ENCODE measurements around the gene ERC2.

ERC2 gene

DNA sequence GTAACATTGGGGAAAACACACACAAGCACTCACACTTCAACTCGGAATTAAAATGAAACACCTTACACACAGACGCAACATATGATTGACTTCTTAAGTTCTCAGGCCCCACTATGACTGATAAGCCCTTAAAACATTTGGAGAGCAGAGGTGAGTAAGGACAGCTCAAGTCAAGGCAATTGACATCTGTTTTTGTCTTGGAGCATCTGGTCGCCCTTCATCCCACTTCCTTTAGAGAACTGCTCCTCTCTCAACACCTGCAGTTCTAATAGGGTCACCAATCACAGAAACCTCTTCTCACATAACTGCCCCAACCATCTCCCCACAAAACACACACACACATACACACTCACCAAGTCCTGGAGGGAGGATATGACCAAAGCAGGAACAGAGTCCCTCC lies 43.4 kb downstream of the ERC2 start:
- DNase-seq (ENCODE audit: low read depth): no peak

DNA sequence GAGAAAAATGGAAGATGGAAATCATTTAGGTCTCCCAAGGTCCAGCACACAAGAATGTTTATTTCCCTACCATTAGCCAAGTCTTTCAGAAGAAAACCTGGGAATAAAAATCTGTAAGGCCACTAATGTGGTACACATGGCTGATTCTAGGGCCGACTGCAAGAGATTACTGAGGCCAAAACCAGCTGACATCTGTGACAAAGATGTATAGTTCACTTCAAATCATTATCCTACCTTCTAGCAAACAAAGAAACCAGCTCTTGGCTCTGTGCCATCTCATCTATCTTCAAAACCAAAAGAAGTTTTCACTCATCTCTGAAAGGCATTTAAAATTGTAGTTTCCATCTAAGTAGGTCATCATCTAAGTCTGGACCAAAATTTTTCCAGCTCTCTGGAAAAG lies 43.9 kb downstream of the ERC2 start:
- DNase-seq (ENCODE audit: low read depth): no peak

DNA sequence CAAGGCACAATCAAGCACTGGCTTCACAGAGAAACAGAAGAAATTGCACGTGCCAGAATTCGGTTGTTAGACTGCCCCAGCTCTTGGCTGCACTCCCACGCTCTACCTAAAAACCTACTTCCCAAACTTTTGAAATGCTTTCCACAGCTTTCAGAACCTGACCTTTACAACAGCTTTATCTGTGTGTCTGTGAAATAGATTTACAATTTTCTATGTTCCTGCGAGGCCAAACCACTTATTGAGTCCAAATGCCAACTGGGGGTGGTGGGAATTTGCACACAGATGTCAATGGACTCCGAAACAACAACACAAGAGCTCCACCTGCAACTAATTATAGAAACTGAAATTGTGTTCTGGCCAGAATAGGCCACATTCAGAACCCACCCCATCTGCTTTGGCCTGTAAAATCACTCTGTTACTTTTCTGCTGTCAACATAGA lies 44.6 kb downstream of the ERC2 start:
- DNase-seq (ENCODE audit: low read depth): no peak

DNA sequence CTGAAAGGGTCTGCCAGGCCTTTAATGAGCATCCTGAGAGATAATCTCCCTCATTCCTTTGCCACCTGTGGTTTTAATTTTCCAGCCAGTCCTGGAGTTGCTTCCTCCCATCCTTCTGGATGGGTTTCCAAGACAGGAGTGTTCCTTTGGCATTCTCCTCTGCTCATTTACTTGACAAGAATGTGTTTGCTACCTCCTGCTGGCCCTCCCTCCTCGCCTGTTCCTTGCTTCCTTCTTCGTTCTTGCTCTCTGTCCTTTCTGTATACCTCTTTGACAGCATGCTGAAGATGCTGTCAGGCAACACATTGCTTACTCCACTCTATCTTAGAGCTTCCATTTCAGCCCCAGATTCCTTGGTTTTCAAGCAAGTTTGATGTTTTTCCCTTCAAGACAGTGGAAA lies 46.0 kb downstream of the ERC2 start:
- DNase-seq (ENCODE audit: low read depth): no peak

DNA sequence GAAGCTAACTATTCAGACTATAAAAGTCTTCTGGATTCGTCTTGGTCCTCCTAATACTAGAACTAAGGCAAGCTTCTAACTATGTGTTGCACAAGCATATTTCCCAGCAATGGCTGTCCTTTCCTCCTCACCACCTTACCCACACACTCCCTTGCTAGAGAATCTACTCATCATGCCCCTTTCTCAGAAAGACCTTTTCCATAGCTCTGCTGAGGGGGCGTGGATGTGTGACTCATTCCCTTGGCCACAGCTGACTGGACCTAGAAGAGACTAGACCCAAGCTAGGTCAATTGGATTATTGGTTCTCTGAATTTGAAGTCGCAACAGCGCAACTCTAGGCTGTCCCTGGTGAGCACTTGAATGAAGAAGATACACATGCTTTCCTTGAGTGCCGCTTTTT lies 47.1 kb downstream of the ERC2 start:
- DNase-seq (ENCODE audit: low read depth): no peak

DNA sequence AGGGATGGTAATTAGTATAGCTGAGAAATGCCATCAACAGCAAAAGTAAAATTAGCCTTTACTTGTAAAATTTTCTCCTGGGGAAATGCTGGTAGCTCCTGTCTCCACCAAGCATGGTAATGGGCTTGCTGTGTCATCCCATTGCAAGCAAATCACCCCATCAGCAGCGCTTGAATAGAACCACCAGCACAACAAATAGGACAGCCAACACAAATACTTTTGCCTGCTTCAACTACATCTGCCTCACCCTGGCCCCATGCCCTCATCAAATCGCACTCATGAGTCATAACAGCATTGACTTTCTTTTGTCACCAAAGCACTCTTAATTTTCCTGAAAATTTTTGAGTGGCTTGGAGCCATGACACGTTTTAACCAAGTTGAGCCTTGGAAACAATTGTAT lies 52.6 kb downstream of the ERC2 start:
- DNase-seq (ENCODE audit: low read depth): no peak

DNA sequence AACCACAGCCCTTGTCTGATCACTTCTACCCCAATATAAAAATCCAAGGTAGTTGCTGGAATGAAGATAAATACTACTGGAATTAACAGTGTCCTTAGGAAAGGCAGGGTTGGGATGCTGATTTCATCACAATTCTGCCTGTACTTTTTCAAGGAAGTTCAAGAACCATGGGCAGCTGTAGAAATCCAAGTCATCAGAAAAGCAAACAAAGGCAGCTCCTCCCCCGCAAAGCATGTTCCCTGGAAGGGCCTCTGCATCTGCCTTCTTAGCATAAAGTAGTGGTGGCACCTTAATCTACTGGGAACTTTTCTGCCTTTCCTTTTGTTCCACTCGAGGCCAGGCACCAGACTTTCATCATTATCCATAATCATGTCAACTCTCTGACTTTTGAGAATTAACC lies 54.4 kb downstream of the ERC2 start:
- no peak for DNase-seq (ENCODE audit: low read depth)

DNA sequence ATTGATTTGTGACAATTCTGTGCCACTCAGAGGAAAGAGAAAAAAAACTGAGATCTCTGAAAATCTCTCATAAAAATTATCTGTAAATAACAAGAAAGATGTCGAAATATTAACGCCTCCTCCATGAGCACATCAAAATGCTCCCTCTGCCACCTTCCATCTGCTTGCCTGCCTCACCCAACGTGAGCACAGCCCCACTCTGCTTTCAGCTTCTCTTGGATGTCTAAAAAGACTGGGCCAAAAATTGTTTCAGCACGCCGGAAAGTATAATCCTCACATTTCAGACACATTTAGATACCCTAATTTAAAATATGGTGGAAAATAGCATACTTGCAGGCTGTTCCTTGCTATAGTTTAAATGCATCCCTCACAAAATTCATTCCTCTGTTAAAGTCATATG lies 57.1 kb downstream of the ERC2 start:
- no peak for DNase-seq (ENCODE audit: low read depth)

DNA sequence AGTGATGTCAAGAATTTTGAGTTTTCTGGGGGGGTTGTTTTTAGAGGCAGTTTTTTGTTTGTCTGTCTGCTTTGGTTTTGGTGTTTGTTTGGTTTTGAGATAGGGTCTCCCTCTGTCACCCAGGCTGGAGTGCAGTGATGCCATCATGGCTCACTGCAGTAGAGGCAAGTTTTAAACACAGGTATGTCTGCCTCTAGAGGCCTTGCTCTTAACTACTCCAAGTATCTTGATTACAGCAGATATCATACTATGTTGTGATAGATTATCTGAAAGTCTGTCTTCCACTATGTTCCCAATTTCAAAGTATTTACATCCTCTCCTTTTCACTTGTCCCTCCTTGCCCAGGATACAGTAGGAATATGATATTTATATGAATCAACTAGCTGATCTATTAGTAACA lies 57.7 kb downstream of the ERC2 start:
- no peak for DNase-seq (ENCODE audit: low read depth)

DNA sequence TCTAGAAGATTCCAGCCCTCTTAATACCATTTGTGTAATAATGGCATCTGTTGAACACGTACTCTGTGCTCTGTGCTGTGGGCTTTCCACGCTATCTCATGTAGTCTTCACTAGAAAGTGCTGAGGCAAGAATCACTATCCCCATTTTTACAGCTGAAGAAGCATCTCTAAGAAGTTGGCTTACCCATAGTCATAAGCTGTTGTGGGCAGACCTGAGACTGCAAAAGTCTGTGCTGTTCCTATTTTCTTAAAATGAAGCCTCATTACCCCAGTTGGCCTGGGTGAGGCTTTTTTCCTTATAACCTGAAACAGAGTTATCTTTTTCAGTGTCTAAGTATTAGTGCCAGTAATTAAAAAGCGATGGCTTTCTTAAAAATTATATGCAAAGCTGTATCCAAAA lies 58.5 kb downstream of the ERC2 start:
- DNase-seq (ENCODE audit: low read depth): no peak

DNA sequence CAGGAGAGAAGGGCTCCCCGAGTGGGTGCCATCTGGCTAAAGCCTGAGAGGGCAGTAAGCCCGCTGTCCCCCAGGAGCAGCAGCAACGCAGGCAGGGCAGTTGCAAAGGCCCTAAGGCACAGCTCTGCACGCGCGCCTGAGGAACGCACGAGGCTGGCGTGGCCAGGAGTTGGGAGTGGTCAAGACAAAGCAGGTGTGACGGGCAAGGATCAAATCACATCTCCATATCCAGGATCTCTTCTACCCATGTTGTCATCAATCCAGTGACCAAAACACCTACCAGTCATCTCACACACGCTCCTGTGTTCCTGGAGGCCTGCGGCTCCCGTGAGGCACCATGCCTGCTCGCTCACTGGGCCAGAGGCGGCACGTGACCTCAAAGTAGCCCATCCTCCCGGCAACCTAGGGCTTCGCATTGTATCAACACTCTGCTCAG lies 59.5 kb downstream of the ERC2 start:
- no peak for DNase-seq (ENCODE audit: low read depth)

DNA sequence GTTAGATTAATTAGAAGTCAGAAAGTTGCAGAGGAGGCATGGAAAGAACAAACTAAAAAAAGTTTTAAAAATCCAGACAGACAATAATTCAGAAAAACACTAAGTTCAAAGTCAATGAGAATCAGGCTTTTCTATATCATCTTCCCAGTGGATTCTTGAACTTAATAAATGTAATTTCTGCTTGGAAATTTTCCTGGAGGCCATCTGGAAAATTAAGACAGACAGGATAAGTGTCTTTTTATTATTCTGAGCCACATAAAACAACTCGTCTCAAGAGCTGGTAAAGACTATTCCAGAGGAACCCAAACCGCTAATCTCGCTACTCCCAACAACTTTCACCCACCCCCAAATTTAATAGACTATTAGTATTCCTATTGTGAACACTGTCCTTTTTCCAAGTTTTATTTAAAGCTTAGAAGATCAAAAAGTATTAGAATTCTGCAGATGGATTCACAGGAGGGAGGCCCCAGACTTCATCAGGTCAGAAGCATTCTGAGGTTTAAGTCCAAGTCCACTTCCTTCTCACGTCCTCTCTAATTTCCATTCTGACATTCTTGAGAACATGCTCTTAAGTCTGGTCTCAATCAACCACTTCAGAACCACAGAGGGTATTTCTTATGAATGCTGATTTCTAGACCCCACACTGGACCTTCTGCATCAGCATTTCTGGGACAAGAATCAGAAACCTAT lies 61.3 kb downstream of the ERC2 start:
- DNase-seq (ENCODE audit: low read depth): no peak

DNA sequence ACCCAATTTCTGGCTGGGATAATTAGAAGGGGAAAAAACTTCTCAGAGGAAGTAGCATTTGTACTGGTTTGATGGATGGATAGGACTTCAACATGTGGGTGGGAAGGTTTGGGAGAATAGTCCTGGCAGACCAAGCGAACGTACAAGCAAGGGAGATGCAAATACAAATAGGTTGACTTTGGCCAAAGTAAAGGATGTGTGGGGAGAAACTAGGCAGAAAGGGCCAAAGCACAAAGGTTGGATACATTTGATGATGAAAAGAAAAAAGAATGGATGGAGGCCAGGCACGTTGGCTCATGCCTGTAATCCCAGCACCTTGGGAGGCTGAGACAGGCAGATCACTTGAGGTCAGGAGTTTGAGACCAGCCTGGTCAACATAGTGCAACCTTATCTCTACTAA lies 63.4 kb downstream of the ERC2 start:
- no peak for DNase-seq (ENCODE audit: low read depth)

DNA sequence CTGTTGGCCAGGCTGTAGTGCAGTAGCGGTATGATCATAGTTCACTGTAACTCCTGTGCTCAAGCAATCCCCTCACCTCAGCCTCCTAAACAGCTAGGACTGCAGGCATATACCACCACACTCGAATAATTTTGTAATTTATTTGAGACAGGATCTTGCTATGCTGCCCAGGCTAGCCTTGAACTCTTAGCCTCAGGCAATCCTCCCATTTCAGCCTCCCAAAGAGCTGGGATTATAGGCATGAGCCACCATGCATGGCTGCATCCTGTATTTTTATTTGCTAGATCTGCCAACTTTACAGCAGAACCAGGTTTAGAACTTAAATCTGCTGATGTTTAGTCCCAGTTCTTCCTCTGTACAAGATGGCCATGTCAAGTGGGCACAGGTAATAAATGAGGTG lies 69.6 kb downstream of the ERC2 start:
- DNase-seq (ENCODE audit: low read depth): no peak

DNA sequence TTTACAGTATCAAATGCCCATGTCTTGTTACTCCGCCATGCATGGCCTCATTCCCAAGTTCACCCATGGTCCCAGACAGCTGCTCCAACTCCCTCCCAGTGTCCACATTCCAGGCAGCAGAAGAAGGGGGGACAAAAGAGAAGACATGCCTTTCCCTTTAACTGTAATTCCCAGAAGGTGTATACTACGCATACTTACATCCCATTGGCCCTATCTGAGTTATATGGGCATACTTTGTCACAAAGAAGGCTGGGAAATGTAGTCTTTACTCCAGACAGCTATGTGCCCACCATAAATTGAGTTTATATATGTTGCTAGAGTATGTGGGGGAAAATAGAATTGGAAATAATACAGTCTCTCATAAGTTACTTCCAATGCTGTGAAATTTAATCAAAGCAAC lies 70.5 kb downstream of the ERC2 start:
- no peak for DNase-seq (ENCODE audit: low read depth)

DNA sequence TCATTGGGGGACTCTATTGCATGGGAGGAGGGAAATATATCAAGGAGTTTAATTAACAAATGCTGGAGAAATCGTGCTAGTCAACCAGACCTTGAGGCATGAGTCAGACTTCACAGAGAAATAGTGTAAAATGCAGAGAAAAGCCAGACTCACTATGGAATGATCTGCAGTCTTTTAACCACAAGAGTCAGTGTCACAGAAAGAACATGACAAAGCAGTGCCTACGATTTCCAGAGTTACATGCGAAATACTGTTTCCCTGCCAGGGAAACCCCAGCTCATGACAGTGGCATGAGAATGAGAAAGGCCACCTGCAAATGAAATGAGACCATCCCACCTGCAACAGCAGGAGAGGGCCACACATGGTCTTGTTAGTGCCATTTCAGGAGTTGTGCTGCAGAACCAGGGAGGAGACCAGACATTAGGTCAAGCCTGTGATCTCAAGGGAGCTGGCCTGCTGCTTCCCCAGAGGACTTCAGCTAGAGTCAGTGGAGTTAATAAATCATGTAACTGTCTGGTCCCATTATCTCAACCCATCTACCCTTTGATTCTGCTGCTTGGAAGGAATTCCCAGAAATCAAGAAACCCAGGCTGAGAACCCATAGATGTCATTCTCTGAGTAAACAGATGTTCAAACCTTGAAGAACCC lies 79.0 kb downstream of the ERC2 start:
- DNase-seq (ENCODE audit: low read depth): no peak

DNA sequence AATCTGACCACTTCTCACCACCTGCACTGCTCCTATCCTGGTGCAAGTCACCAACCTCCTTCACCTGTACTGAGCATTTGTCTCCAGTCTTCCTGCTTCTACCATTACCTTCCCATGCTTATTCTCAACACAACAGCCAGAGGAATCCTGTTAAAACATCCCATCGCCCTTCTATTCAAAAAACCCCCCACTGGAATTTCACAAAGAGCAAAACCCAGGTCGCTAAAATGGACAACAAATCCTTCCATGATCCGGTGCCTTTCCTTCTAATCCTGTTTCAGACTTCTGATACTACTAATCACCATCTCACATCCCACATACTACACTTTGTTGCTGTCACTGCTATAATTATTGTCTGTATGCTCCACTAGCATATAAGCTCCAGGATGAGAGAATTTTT lies 85.2 kb downstream of the ERC2 start:
- no peak for DNase-seq (ENCODE audit: low read depth)

DNA sequence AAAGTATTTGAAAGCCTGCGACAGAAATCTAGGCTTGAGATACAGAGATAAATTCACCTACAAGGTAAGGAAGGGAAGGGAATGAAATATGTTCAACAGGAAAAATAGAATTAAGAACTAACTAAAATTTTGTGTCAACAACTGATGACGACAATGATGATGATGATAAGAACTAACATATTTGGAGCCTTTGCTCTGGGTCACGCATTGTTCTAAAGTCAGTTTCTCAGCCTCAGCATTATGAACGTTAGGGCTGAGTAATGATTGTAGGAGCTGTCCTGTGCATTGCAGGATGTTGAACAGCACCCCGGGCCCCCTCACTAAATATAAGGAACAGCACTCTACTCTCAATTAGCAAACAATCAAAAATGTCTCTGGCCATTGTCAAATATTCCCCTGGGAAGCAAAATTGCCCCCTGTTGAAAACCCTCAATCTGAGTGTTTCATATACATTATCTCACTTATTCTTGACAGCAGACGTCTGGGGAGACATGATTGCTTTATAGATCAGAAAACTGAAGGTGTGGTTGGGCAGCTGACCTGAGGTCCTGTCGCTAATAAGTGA lies 88.5 kb downstream of the ERC2 start:
- DNase-seq (ENCODE audit: low read depth): no peak

DNA sequence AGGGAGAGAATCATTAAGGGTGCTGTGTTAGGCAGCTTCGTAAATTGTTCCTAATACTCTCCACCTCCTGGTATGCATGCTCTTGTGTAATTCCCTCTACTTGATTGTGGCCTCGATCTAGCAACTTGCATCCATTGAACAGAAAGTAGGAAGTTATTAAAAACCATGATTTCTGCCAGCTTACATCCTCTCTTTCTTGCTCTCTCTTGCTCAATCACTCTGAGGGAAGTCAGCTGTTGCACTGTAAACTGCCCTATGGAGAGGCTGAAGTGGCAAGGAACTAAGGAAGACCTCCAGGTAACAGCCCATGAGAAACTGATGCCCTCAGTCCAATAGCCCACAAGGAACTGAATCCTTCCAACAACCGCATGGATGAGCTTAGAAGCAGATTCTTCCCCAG lies 92.6 kb downstream of the ERC2 start:
- DNase-seq (ENCODE audit: low read depth): no peak

DNA sequence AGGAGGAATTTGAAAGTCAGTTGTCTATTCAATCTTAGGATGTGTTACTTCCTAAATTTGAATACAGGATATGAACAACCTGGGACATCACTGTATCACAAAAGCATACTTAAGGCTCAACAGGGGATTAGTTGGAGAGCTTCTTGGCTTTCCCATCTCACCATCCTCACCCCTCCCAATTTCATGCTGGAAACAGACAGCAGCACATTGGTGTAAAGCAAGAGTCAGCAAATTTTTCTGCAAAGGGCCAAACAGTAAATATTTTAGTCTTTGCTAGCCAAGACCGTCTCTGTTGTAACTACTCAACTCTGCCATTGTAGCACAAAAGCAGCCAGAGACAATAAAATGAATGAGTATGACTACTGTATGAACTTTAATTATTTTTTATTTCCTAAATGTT lies 94.9 kb downstream of the ERC2 start:
- no peak for DNase-seq (ENCODE audit: low read depth)

DNA sequence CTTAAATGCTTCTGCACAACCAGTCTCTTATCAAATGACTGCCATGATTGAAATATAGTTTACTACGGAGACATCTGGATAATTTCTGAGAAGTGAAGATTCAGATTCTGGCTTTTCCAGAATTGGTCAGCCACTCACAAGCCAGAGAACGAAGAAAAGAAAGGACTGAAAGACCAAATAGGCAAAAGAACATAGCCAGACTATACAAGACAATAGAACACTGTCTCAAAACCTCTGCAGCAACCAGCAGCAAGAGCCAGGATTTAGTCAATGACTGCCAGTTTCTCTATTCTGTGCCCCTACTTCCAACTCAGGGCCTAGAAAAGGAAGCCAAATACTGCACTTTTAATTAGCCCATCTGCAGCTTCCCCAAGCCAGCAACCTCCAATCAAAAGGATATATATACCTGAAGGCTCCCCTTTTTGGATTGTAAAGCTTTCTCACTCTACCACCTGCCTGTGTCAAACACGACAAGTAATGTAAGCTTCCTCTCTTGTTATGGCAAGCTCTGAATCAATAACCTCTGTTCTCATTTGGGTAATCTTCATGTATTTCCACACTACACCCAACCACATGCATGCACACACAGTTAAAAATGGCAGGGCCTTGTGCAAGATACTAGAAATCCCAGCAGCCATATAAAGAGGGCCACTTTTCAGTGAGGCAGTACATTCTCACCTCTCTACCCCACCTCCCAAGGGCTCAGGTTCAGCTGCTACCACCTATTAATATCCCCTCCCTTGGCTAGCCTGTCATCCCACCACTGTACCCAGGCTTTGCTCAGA lies 97.1 kb downstream of the ERC2 start:
- DNase-seq (ENCODE audit: low read depth): no peak

DNA sequence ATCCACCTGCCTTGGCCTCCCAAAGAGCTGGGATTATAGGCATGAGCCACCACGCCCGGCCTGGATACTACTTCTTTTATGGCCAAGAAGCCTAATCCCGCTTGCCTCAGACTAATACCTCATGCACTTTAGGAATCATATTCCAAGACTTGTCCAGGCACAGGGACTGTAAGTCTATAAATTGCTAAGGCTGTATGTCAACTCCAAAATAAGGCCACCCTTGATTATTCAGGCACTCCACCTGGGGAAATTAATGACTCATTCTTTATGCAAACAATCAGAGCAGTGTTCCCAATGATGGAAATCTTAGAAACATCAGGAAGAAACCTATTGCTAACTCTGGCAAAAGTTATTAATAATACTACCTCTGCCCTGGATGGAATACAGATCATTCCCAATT lies 98.4 kb downstream of the ERC2 start:
- DNase-seq (ENCODE audit: low read depth): no peak

DNA sequence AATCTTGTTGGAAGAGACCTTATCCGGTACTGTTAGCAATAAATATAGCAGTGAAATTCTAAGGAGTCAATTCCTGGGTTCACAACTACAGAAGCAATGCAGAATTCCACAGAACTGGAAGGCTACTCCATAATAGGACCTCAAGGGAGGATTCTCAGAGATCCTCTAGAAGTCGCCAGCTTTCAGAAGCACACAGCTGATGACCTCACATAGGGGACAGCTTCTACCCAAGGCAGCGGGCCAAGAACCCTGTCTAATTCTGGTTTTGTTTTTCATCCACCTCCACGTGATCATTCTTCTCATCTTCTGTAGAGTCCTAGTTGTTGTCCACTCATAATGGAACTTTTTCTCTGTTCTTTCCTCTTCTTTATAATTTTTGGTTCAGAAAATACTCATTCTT lies 99.4 kb downstream of the ERC2 start:
- no peak for DNase-seq (ENCODE audit: low read depth)

Data from stimulated activated CD8-positive, alpha-beta memory T cell treated with anti-CD3 and anti-CD28 coated beads, Interleukin-15, amount 100 ng/mL, for 24 hours (primary cell).